Measurements from ENCODE around the gene TEX261. TPM values are rescaled to one million over a fixed set of nuclear protein-coding genes. Genes with fewer than 3 reads are reported as not detected.

TEX261 gene
- total RNA-seq, 4 donors from 2014 or later: 36.1 to 38.7 (median 37.0) TPM

DNA sequence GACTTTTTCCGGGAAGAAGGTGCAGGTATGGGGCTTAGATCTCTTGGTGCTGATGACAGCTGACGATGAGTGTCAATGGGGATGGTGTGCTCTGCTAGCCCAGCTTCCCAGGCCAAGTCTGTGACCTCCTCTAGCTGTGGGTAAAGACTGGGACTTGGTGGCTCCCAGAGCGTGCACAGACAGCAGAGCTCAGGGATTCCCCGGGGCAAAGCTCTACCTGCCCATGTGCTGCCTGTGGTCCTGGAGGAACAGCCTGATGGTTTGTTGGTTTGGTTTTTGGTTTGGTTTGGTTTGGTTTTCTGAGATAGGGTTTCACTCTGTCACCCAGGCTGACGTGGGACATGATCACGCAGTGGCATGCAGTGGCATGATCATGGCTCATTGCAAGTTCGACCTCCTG, 39.8 kb downstream of the TEX261 start:
- H3K4me1 ChIP-seq: no peaks in the 10 kb centered on the region
- whole genome bisulfite sequencing, 2 donors: 87 to 90% methylated on average over 7 of the region's 7 CpGs

DNA sequence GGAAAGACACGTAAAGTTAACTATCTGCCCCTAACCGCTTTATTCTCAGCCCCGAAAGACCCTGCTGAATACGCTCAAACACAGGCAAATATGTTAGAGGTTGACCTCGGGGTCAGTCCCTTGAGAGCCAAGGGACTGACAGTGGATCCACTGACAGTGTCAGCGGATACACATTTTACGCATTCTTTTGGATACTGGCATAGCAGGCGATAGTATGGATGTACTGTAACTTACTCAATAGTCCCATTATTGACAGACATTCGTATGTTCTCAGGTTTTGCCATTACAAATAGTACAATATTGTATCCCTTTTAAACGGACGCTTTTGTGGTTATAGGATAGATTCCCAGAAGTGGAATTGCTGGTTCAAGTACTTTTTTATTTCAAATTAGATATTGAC, 45.6 kb downstream of the TEX261 start:
- no peak overlapping the region for H3K4me3 ChIP-seq
- peaks cover 0 to 23% (median 5%) of the 10 kb centered on the region in 4 donors for H3K4me1 ChIP-seq
- H3K36me3 ChIP-seq: no peaks in the 10 kb centered on the region
- no peak overlapping the region for H3K27ac ChIP-seq
- 42 to 47% methylated on average over 11 of the region's 11 CpGs for WGBS, 2 donors
- no peaks in the 10 kb centered on the region for H3K9me3 ChIP-seq
- TF ChIP-seq CTCF (IDR thresholded peaks at IDR 0.05) (no peak), EP300 (IDR thresholded peaks at IDR 0.05) (no peak), POLR2A (IDR thresholded peaks at IDR 0.05) (no peak)
- H3K27me3 ChIP-seq: no peaks in the 10 kb centered on the region
- no peak for DNase-seq (ENCODE audit: low spot score in 2 of 2)

More for the DNA sequence above, 39.8 kb downstream of the TEX261 start:
- Histone ChIP-seq H3K27ac (no peak overlapping the region), H3K36me3 (no peaks in the 10 kb centered on the region), H3K27me3 (peaks cover 0 to 7% of the 10 kb centered on the region in 2 donors), H3K4me3 (no peak overlapping the region), H3K9me3 (no peaks in the 10 kb centered on the region)
- no peak for TF ChIP-seq CTCF (IDR thresholded peaks at IDR 0.05)
- no peak for TF ChIP-seq POLR2A (IDR thresholded peaks at IDR 0.05)
- TF ChIP-seq EP300 (IDR thresholded peaks at IDR 0.05): no peak
- no peak for DNase-seq (ENCODE audit: low spot score in 2 of 2)

DNA sequence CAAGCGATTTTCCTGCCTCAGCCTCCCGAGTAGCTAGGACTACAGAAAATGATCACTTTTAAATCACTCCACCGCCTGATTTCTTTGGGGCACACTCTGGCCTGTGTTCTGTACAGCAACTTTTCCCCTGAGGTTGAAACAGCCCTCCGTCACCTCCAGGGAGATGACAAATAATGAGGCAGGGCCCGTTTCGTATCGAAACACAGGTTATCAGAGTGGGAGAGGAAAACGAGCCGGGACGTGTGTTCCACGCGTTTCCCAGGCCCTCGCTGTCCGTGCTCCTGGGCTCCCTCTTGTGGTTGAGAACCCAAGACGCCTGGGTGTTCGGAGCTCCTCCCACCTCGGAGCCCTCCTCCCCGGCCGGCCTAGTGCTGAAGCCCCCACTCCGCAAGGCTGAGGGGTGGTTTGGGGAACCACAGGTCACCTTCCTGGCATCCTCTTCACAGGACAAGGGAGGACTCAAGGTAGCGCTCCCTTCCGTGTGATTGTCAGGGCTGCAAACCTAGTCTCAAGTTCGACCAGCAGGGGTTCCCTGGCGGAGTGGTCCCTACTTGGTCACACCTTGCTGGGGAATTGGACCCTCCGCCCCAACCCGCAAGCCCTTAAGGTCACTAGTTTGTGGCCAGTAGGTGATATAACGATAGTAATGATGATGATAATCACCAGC, 46.2 kb downstream of the TEX261 start:
- H3K36me3 ChIP-seq: no peaks in the 10 kb centered on the region
- TF ChIP-seq CTCF (IDR thresholded peaks at IDR 0.05) (peak; percentile 83 to 92 (median 87)), EP300 (IDR thresholded peaks at IDR 0.05) (no peak)
- H3K27ac ChIP-seq: no peak overlapping the region
- no peaks in the 10 kb centered on the region for H3K27me3 ChIP-seq
- WGBS, 2 donors: 10 to 11% methylated on average over 18 to 26 of the region's 27 CpGs
- H3K4me1 ChIP-seq: peaks cover 0 to 23% (median 5%) of the 10 kb centered on the region in 4 donors
- H3K9me3 ChIP-seq: no peaks in the 10 kb centered on the region
- peak overlapping the region; percentile 5 to 43 (median 28) for H3K4me3 ChIP-seq
- DNase-seq (ENCODE audit: low spot score in 2 of 2): peak; percentile 66 to 88

- H3K9me3 ChIP-seq: no peaks in the 10 kb centered on the region
- H3K4me3 ChIP-seq: peak overlapping the region in 2 of 4 donors; percentile 28 to 43
- DNase-seq (ENCODE audit: low spot score in 2 of 2): no peak
- TF ChIP-seq POLR2A (IDR thresholded peaks at IDR 0.05) (no peak), CTCF (IDR thresholded peaks at IDR 0.05) (no peak), EP300 (IDR thresholded peaks at IDR 0.05) (no peak)
- H3K27me3 ChIP-seq: no peaks in the 10 kb centered on the region
- H3K4me1 ChIP-seq: peaks cover 0 to 23% (median 5%) of the 10 kb centered on the region in 4 donors
- H3K27ac ChIP-seq: no peak overlapping the region
- 50 to 51% methylated on average over 11 of the region's 11 CpGs for WGBS, 2 donors
- no peaks in the 10 kb centered on the region for H3K36me3 ChIP-seq
Measured at GRCh38 chr2:70947556-70948184, 47.0 kb downstream of the TEX261 start.

GRCh38 chr2:70946832-70947442, 47.7 kb downstream of the TEX261 start:
- Histone ChIP-seq H3K9me3 (no peaks in the 10 kb centered on the region), H3K4me3 (no peak overlapping the region), H3K27ac (no peak overlapping the region), H3K4me1 (peaks cover 0 to 23% (median 5%) of the 10 kb centered on the region in 4 donors), H3K36me3 (no peaks in the 10 kb centered on the region), H3K27me3 (no peaks in the 10 kb centered on the region)
- 24% methylated on average over 8 of the region's 8 CpGs for WGBS, 2 donors
- TF ChIP-seq POLR2A (IDR thresholded peaks at IDR 0.05) (no peak), EP300 (IDR thresholded peaks at IDR 0.05) (no peak), CTCF (IDR thresholded peaks at IDR 0.05) (peak; percentile 57 to 80 (median 66))
- peak; percentile 21 to 57 for DNase-seq (ENCODE audit: low spot score in 2 of 2)
